Activated CD4-positive, CD25-positive, alpha-beta regulatory T cell treated with anti-CD3 and anti-CD28 coated beads, Interleukin-2, amount 50 U/mL, for 24 hours (primary cell): Measurements from ENCODE around the gene MYO18B.

Experiments used
- ATAC-seq, 2 donors: fragments of 150-1000 bp; cut with Tn5 transposase; one replicate each; pipeline ENCODE4 v1.10.0; 2021; ENCODE audit warnings: mild to moderate bottlenecking in 1 of 2, moderate library complexity in 1 of 2

MYO18B gene

GRCh38 chr22:25777870-25778269 lies 35.9 kb downstream of the MYO18B start:
- ATAC-seq = no peak

GRCh38 chr22:25779426-25779825 lies 37.4 kb downstream of the MYO18B start:
- ATAC-seq = no peak

- no peak for ATAC-seq
Observed at GRCh38 chr22:25779890-25780289, 37.9 kb downstream of the MYO18B start.

DNA sequence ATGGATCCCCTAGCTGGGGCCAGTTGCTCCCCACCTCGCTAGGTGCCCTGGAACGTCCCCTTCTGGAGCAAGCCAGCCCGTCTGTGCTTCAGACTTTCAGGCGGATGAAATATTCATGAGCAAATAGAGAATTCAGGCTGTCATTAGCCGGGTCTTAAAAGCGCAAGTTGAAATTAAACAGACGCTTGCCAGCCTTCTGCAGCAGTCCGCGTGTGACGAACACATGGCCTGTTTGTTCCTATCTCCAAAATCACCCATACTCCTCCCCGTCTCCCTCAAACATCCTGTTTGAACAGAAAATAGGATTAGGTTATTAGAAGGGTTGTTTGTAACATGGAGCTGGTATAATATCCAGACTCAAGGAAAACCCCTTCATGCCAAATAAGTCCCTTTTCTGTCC lies 38.7 kb downstream of the MYO18B start:
- ATAC-seq = no peak

DNA sequence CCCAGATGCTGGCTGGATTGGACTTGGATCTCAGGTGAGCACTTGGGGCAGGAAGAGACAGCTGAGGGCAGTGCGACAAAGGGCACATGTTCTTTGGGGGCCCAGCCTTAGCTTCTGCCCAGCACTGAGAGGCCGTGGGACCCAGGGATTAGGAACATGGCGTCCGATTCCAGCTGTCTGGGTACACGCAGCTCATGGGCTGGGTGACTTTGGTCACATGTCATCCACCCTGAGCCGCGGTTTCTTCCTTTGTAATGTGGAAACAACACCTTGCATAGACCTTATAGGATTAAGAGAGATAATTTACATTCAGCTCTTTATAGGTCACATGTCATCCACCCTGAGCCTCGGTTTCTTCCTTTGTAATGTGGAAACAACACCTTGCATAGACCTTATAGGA lies 39.8 kb downstream of the MYO18B start:
- ATAC-seq = no peak

DNA sequence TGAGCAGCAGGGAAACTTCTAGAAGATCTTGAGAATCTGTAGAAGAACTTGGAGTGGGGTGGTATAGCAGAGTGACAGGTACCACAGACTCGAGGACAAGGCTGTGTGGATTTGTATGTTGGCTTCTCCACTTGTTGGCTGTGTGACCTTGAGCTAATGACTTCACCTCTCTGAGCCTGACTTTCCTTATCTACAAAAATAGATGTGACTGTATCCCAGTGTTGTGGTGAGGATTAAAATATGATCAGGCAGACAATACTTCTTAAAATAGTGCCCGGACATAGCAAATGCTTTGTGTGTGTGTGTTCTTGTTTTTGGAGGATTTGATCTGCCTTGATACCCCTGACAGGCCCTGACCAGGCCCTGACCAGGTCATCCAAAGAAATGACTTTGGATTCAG lies 40.8 kb downstream of the MYO18B start:
- no peak for ATAC-seq

DNA sequence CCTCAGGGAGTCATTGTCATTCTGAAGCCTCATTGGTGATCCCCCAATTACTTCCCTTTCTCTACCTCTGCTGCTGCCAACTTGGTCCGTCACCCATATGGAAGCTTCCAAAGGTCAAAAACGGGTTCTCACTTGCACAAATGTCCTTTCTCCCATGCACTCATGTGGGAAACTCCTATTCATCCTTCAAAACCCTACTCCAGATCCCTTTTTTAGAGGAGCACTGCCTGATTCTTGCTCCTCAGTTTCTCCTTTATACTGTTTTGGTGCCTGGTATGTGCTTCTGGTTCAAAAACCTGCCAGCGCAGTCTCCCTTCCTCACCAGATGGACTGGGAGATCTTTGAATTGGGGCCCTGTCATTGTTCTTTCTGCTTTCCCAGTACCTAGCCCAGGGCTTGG lies 41.9 kb downstream of the MYO18B start:
- ATAC-seq = no peak

- no peak for ATAC-seq
Observed at GRCh38 chr22:25786165-25786564, 44.2 kb downstream of the MYO18B start.

DNA sequence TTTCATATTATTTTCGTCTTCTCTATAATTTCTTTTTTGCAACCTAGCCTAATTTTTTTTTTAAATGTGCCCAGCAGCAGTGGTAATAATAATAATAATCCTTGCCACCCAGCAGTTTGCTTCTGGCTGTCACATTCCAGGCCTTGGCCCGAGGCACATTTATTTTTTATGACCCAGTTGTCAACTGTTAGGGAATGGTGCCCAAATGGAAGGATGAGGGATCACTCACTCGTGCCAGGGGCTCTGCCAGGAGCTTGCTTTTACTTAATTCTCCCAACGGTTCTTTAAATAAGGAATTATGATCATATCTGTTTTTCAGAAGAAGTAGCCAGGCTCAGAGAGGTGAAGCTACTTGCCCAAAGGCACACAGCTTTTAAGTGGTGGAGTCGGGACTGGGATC lies 49.6 kb downstream of the MYO18B start:
- no peak for ATAC-seq

- ATAC-seq = no peak
Observed at GRCh38 chr22:25795478-25795877, 53.5 kb downstream of the MYO18B start.

- ATAC-seq = no peak
Observed at GRCh38 chr22:25797498-25798290, 55.7 kb downstream of the MYO18B start.

GRCh38 chr22:25800766-25801165 lies 58.8 kb downstream of the MYO18B start:
- no peak for ATAC-seq

- no peak for ATAC-seq
Observed at GRCh38 chr22:25802018-25802417, 60.0 kb downstream of the MYO18B start.

DNA sequence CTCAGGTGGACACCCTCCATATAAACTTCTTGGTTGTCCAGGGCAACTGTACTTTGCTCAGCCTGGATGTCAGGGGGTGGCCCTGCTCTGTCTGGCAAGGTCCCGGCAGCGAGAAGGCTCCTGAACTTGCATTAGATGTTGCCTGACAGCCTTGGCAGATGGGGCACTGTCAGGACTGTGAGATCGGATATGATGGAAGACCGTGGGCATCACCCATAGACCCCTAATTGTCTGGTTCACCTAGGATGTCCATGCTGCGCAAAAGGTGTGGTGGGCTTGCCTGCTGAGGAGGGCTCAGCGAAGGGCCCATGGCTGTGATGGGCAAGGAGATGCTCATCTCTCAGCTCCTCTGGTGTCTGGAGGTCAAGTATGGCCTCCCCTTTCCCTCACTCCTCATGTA lies 62.7 kb downstream of the MYO18B start:
- no peak for ATAC-seq

DNA sequence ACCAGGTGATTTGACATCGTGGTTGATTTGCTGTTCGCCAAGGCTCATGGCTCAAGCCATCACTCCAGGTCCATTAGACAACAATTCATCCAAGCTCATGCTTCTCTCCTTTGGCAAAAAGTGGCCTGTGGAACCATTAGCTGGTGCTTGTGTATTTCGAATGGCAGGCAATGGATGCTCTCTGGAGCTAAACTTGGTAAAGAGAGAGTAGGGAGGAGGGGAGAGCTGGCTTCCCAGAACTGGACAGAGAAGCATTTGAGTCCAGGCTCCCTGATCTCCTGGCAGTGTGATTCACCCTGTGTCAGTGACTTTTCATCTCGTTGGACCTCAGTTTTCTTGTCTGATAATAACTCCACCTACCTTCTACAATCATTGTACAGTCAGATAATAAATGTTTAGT lies 64.6 kb downstream of the MYO18B start:
- no peak for ATAC-seq

GRCh38 chr22:25814685-25815084 lies 72.7 kb downstream of the MYO18B start:
- no peak for ATAC-seq

- ATAC-seq = no peak
Observed at GRCh38 chr22:25815561-25815960, 73.6 kb downstream of the MYO18B start.

- ATAC-seq = no peak
Observed at GRCh38 chr22:25816522-25817059, 74.6 kb downstream of the MYO18B start.

- ATAC-seq = no peak
Observed at GRCh38 chr22:25817092-25817943, 75.3 kb downstream of the MYO18B start.

GRCh38 chr22:25818541-25818940 lies 76.6 kb downstream of the MYO18B start:
- no peak for ATAC-seq

GRCh38 chr22:25822344-25822743 lies 80.4 kb downstream of the MYO18B start:
- no peak for ATAC-seq

GRCh38 chr22:25823276-25823675 lies 81.3 kb downstream of the MYO18B start:
- ATAC-seq = no peak

GRCh38 chr22:25824828-25825423 lies 82.9 kb downstream of the MYO18B start:
- no peak for ATAC-seq
